ENCODE data around the gene ARMC7. TPM values are rescaled to one million over a fixed set of nuclear protein-coding genes. Genes with fewer than 3 reads are reported as not detected.

Gene ARMC7
- total RNA-seq, 1 experiment from 2014 or later, result 22.8 TPM

DNA sequence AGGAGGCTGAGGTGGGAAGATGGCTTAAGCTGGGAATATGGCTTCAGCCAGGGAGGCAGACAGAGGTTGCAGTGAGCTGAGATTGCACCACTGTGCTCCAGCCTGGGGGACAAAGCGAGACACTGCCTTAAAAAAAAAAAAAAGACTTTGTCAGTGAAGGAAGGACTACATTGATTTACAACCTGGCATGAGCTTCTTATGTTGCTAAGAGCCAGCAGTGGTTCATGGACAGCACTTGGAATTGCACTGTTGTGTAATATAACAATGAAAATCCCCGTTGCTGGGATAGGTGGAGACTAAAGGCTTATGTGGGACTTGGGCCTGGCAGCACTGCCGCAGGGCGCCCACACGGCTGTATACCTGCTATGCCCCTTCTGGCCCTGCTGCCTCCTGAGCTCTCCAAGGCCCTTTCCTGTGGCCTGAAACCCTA lies 36.1 kb upstream of the ARMC7 start:
- Histone ChIP-seq H4K8ac (replicated peaks; ENCODE audit: insufficient read length, low read depth, low read length) (no peak overlapping the region), H2BK12ac (ENCODE audit: insufficient read length, low read depth, low read length) (no peak overlapping the region), H3K79me2 (ENCODE audit: insufficient read depth, low read length) (no peaks in the 10 kb centered on the region), H2AFZ (ENCODE audit: low read length) (no peak overlapping the region), H2BK15ac (ENCODE audit: low read depth, low read length) (no peak overlapping the region), H2BK120ac (ENCODE audit: low read depth, low read length, poor library complexity, severe bottlenecking) (no peak overlapping the region), H3K56ac (ENCODE audit: insufficient read length, low read depth, low read length) (no peak overlapping the region), H2AK5ac (ENCODE audit: insufficient read length, low read length) (no peak overlapping the region), H2BK20ac (ENCODE audit: low read depth, low read length, poor library complexity, severe bottlenecking) (no peak overlapping the region), H3K4me1 (ENCODE audit: insufficient read depth, low read length) (no peaks in the 10 kb centered on the region), H3K9me3 (ENCODE audit: control insufficient read depth, low read depth, low read length) (no peaks in the 10 kb centered on the region), H4K91ac (ENCODE audit: insufficient read length, low read depth, low read length) (no peak overlapping the region), H3K18ac (ENCODE audit: insufficient read length, low read depth, low read length) (no peak overlapping the region), H3K23me2 (ENCODE audit: insufficient read length, low read depth, low read length, poor library complexity, severe bottlenecking) (no peaks in the 10 kb centered on the region), H3K4me2 (ENCODE audit: insufficient read depth, insufficient read length, low read length) (no peak overlapping the region), H3K23ac (ENCODE audit: insufficient read length, low read depth, low read length) (no peak overlapping the region), H4K5ac (ENCODE audit: insufficient read length, low read depth, low read length) (no peak overlapping the region), H3K79me1 (ENCODE audit: insufficient read depth, low read depth, low read length, poor library complexity, severe bottlenecking) (no peaks in the 10 kb centered on the region), H2BK5ac (ENCODE audit: insufficient read length, low read length) (no peak overlapping the region), H3K27ac (ENCODE audit: insufficient read length, low read depth, low read length) (no peak overlapping the region), H3K9ac (ENCODE audit: extremely low read depth, insufficient read length, low read length) (no peak overlapping the region), H3T11ph (ENCODE audit: low read length) (no peak overlapping the region), H3K27me3 (ENCODE audit: insufficient read depth, low read length) (no peaks in the 10 kb centered on the region), H4K20me1 (ENCODE audit: control insufficient read depth, insufficient read depth, insufficient read length) (no peaks in the 10 kb centered on the region), H3K4ac (ENCODE audit: low read depth, low read length) (no peak overlapping the region), H3K14ac (ENCODE audit: insufficient read depth, low read length) (no peak overlapping the region)
- no peak overlapping the region; a peak in 1 of 7 replicates for H3K27ac Mint-ChIP-seq
- no peaks in the 10 kb centered on the region for H3K36me3 Mint-ChIP-seq (ENCODE audit: insufficient read depth in 1 of 3, low read depth in 3 of 3)
- TF ChIP-seq, protein P1, sequence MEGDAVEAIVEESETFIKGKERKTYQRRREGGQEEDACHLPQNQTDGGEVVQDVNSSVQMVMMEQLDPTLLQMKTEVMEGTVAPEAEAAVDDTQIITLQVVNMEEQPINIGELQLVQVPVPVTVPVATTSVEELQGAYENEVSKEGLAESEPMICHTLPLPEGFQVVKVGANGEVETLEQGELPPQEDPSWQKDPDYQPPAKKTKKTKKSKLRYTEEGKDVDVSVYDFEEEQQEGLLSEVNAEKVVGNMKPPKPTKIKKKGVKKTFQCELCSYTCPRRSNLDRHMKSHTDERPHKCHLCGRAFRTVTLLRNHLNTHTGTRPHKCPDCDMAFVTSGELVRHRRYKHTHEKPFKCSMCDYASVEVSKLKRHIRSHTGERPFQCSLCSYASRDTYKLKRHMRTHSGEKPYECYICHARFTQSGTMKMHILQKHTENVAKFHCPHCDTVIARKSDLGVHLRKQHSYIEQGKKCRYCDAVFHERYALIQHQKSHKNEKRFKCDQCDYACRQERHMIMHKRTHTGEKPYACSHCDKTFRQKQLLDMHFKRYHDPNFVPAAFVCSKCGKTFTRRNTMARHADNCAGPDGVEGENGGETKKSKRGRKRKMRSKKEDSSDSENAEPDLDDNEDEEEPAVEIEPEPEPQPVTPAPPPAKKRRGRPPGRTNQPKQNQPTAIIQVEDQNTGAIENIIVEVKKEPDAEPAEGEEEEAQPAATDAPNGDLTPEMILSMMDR (conservative IDR thresholded peaks at IDR 0.05), result no peak
- no CpG with 5 or more reads among the region's 5 CpGs for WGBS (ENCODE audit: extremely low coverage, insufficient read length, low lambda C conversion rate)
- H3K9me3 Mint-ChIP-seq, result no peaks in the 10 kb centered on the region; a peak in 1 of 5 replicates
- H3K4me1 Mint-ChIP-seq, result peaks cover 10 to 13% of the 10 kb centered on the region in 2 experiments
- H3K27me3 Mint-ChIP-seq (ENCODE audit: low read depth), result no peaks in the 10 kb centered on the region
- no peak overlapping the region for H3K4me3 Mint-ChIP-seq
- DNase-seq, result no peak
